ENCODE data around the gene PRDM11.

GRCh38 chr11:45209891-45210699 lies 63.7 kb downstream of the PRDM11 start:
- TF ChIP-seq POLR2AphosphoS5 (IDR thresholded peaks at IDR 0.05; ENCODE audit: low read depth, low read length): no peak
- no peak for TF ChIP-seq CTCF (IDR thresholded peaks at IDR 0.05)
- TF ChIP-seq SIN3A (IDR thresholded peaks at IDR 0.05; ENCODE audit: borderline replicate concordance, insufficient read depth, low read depth, low read length): no peak
